HG02678 (cell line): ENCODE measurements around the gene RNF41.
A peak's percentile ranks its signal among the peaks of the same experiment; 100 is the strongest.
"Not testable (repeated sequence)": the region's sequence is repeated elsewhere in the genome, so short reads cannot be mapped to it uniquely, and the experiment has no call there.

ENCODE experiments used
- ATAC-seq: cut with Tn5 transposase; IDR thresholded peaks from one replicate; pipeline ENCODE4 v1.9.1; 2021; ENCODE audit warnings: mild to moderate bottlenecking, moderate library complexity; ENCODE audit not compliant: unreplicated experiment

The RNF41 gene

GRCh38 chr12:56172839-56173238, 48.9 kb downstream of the RNF41 start:
- ATAC-seq, result no peak

DNA sequence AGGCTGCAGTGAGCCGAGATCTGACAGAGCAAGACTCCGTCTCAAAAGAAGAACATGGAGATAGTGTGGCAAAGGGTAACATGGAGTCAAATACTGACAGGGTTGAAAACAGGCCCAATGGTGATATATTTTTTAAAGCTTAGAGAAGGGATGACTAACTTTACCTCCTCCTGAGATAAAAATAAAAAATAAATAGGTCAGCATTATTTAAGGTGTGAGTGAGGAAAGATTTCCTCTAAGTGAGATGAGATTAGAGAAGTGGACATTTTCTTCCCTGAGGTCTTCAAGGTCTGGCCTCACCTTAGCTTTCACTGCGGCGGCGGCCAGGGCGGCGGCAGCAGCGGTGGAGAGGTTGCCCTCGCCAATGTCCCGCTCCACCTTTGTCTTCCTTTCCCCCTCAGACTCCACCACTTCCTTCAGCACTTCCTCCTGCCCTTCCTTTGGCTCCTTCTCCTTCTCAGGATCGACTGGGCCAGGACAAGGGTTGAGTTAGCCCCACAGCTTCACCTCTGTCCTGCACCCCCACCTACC, 52.4 kb downstream of the RNF41 start:
- ATAC-seq, result no peak

DNA sequence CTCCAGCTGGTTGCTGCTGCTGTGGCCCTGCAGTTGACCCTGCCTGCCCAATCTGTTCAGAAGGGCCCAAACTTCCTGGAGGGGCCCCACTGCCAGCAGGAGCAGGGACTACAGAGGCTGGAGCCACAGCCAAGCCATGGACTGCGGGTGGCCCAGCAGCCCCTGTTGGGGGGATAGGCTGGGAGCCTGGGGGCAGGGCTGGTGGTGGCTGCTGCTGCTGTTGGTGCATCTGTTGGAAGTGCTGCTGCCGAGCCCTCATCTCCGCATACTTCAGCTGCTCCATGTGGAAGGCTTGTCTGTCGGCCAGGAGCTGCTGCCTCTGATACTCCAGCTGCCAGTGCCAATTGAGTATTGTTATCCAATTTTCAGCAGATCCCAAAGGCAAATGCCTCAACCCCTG, 56.4 kb downstream of the RNF41 start:
- ATAC-seq, result no peak

- ATAC-seq, result no peak
These were observed 57.4 kb downstream of the RNF41 start for GRCh38 chr12:56164345-56164729.

- no peak for ATAC-seq
These were observed 58.0 kb downstream of the RNF41 start for GRCh38 chr12:56163533-56164344.

DNA sequence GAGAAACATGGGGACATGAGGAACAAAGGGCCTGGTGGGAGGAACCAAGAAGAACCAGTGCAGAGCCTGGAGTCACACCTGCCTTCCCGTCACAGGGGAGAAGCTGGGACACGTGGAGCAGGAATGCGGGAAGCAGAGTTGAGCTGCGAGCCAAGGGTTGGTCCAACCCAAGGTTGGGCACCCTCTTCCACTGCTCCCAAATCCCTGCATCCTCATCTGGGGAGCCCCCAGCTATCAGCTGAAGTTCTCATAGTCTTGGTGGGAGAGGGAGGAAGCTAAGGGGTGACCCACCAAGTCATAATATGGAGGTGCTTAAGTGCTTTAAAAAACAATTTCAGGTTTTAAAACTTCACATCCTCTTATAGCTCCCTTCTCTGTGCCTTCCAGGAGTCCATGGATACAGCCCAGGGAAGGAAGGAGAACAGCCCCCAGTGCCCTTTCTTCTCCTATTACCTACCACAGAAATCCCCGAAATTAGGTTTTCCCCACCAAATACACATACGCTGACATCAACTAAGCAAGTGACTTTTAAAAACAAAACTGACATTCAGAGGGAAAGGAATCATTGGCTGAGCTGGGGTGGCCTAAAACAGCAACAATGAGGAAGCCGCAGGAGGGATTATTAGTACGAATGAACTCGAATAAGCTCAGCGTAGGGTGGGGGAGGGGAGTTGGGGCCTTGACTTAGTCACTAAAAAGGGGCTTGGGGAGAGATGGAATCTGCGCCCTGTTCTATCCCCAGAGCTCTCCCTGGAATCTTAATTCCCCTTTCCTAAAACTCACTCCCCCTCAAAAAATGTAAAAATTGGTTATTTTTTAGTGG, 59.0 kb downstream of the RNF41 start:
- ATAC-seq, result no peak

DNA sequence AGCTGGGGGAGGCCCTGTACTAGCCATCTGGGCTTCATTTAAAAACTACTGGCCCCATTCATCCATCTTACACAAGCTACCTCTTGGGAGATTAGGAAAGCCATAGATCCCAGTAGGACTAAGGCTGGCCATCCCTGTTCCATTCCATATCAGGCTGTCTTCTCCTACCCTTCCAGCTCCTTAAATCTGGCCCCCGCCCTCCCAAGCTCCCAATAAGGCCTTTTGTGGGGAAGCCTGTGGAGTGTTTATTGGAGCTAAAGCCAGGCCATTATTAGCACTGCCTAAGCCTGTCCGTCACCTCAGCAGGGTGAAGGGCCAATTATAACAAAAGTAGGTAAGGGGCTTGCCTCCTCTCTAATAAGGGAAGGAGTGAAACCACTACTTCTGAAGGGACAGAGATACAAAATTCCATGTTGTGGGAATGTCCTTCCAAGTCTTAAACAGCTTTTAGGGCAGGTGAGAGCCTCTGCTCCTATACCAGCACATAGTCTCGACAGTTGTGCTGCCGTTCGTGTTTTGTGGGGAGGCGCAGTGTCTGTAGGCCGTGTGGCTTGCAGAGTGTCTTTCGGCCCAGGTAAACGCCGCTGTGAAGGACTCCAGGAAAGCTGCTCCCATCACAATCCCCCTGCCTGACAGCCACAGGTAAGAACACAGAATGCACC, 59.9 kb downstream of the RNF41 start:
- ATAC-seq, result no peak

GRCh38 chr12:56160894-56161689, 60.6 kb downstream of the RNF41 start:
- ATAC-seq, result no peak

DNA sequence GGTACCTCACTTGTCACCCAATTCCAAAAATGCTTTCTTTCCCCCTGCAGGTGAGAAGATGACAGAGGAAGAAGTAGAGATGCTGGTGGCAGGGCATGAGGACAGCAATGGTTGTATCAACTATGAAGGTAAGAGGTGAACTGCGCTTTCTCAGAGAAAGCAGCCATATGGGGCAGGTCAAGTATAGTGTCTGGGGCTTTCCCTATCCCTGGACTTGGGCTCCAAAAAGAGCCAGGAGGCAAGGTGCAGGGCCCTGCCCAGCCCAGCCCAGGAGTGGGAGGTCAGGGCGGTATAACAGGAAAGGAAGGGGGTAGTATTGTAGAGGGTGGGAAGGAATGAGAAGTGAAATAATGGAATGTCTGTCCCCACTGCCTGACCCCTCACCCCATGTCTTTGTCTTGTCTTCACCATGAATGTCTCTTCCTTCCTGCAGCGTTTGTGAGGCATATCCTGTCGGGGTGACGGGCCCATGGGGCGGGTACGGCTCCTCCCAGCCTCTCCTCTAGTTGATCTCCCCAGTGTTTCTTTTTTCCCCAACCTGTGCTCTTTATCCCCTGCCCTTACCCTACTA, 61.4 kb downstream of the RNF41 start:
- no peak for ATAC-seq

DNA sequence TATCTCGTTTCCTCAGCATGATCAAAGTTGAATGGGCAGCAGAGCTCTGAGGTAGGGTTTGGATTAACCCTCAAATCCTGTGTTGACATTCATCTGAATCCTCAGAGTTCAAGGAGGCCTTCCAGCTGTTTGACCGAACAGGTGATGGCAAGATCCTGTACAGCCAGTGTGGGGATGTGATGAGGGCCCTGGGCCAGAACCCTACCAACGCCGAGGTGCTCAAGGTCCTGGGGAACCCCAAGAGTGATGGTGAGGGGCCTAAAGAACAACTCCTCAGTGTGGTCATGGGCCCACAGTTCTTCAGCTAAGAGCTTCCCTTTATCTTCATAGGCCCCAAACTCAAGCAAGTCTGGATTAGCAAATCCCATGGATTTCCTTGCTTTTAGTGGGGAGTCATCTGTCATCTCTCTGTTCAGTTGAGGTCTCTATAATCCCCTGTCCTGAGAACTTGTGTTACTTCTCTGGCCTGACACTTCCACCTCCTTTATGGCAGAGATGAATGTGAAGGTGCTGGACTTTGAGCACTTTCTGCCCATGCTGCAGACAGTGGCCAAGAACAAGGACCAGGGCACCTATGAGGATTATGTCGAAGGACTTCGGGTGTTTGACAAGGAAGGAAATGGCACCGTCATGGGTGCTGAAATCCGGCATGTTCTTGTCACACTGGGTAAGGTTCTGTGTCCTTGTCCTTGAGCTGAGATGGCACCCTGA, 62.1 kb downstream of the RNF41 start:
- ATAC-seq, result no peak

GRCh38 chr12:56158926-56159461, 62.7 kb downstream of the RNF41 start:
- ATAC-seq, result no peak

- peak; percentile 88 for ATAC-seq
These were observed 63.4 kb downstream of the RNF41 start, which contains the start of gene MYL6 for GRCh38 chr12:56158029-56158925. Gene MYL6, plus strand, starts transcription at chr12:56158359. Its CDS starts 43 bp downstream, at chr12:56158402.

DNA sequence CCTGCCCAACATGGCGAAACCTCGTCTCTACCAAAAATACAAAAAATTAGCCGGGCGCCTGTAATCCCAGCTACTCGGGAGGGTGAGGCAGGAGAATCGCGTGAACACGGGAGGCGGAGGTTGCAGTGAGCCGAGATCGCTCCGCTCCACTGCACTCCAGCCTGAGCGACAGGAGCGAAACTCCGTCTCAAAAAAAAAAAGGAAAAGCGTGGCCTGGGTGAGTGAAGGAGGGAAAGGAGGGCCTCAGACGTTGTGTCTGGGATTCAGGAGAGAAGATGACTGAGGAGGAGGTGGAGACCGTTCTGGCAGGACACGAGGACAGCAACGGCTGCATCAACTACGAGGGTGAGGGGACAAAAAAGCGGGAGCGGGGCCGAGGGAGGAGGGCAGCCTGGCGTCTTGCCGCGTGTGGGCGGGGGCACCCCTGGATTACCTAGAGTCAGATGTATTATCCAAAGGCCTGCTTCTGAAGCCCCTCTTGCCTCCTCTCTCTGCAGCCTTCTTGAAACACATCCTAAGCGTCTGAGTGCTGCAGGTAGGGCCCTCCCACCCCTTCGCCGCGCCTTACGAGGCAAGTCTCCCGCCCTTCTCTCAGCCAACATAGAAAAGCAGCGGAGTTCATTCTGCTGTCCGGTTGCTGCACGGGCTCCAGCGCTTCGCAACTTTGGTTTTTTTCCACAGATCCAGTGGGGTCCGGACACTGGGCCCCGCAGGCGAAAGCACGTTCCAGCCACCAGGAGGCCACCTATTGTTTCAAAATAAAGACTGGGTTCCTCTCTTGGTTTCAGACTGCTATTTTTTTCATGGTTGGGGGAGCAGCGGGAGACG, 64.3 kb downstream of the RNF41 start:
- peak; percentile 34 for ATAC-seq

DNA sequence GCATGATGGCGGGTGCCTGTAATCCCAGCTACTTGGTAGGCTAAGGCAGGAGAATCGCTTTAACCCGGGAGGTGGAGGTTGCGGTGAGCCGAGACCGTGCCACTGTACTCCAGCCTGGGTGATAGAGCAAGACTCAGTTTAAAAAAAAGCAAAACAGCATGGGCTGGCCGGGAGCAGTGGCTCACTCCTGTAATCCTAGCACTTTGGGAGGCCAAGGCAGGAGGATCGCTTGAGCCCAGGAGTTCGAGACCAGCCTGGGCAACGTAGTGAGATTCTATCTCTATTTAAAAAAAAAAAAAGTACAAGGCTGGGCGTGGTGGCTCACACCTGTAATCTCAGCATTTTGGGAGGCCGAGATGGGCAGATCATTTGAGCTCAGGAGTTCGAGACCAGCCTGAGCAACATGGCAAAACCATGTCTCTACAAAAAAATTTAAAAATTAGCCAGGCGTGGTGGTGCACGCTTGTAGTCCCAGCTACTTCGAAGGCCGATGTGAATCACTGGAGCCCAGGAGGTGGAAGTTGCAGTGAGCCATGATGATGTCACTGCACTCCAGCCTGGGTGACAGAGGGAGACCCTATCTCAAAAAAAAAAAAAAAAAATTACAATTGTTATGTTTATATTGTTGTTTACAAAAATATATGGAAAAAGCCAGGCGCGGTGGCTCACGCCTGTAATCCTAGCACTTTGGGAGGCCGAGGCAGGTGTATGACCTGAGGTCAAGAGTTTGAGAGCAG, 65.1 kb downstream of the RNF41 start:
- not testable (repeated sequence) for ATAC-seq

DNA sequence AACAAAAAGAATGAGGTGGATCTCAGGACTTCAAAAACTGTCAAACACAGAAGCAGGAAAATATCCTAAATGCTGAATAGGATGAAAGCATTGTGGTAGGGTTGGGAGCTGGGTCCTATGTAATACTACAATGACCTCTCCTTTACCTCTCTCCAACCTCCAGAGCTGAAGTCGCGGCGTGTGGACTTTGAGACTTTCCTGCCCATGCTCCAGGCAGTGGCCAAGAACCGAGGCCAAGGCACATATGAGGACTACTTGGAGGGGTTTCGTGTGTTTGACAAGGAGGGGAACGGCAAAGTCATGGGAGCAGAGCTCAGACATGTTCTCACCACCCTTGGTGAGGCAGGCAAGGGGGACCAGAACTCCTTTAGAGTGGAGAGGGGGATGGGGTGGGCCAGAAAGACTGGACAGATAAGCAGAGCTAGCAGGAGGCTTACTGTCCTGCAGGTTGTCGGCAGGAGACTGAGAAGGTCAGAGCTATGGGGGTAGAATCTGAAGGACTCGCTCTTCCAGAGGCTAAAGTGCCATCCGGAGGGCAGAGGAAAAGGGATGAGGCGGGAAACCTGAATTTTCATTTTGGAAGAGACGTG, 66.4 kb downstream of the RNF41 start:
- no peak for ATAC-seq

DNA sequence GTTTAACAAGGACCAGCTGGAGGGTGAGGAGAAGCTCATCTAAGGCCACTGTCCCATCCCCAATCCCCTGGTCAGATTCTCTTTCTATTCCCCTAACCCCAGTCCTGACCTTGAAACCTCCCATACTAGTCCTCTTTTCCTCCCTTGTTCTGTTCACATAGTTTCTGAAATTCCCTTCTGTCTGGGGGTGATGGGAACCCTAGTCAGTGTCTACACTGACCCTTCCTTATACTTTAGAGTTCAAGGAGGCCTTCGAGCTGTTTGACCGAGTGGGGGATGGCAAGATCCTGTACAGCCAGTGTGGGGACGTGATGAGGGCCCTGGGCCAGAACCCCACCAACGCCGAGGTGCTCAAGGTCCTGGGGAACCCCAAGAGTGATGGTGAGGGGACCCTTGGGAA, 66.9 kb downstream of the RNF41 start:
- ATAC-seq, result no peak
